ENCODE measurements around the gene MX2. TPM values are rescaled to one million over a fixed set of nuclear protein-coding genes. Genes with fewer than 3 reads are reported as not detected.
"Not testable (repeated sequence)": the region's sequence is repeated elsewhere in the genome, so short reads cannot be mapped to it uniquely, and the experiment has no call there.

MX2 gene
- total and polyA plus RNA-seq, 2 donors, result 32.0 to 33.0 TPM

DNA sequence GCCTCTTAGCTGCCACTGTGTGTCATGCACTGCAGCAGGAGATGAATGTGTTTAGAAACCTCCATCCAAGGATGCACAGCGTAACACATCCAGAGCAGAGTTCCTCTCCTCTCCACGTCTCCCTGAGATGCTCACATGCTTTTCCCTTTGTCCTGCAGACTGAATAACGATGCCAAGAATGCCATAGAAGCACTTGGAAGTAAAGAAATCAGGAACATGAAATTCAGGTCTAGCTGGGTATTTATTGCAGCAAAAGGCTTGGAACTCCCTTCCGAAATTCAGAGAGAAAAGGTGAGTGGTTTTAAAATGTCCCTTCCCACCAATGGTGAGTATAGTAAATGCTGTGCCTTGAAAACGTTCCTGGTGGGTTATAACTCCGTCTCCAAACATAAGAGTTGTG lies 13.4 kb upstream of the MX2 start:
- no peak overlapping the region for H3K4me3 ChIP-seq (ENCODE audit: low read length in 2 of 2)
- H3K27ac ChIP-seq (ENCODE audit: low read depth in 1 of 2, low read length in 1 of 2), result no peak overlapping the region
- WGBS, result 91% methylated on average over 6 of the region's 6 CpGs
- no peak for DNase-seq (ENCODE audit: low read depth in 6 of 9, low spot score in 9 of 9)
- H3K9me3 ChIP-seq (ENCODE audit: control insufficient read depth in 2 of 2, insufficient read depth in 1 of 2, low read length in 1 of 2), result no peaks in the 10 kb centered on the region
- H3K36me3 ChIP-seq (ENCODE audit: control insufficient read depth in 2 of 2, insufficient read depth in 2 of 2, low read length in 1 of 2), result no peaks in the 10 kb centered on the region
- H3K27me3 ChIP-seq (ENCODE audit: control insufficient read depth in 2 of 2, insufficient read depth in 1 of 2, low read length in 1 of 2), result no peaks in the 10 kb centered on the region
- peaks cover 0 to 59% of the 10 kb centered on the region in 2 donors for H3K4me1 ChIP-seq (ENCODE audit: control insufficient read depth in 2 of 2, insufficient read depth in 2 of 2, low read length in 2 of 2)

DNA sequence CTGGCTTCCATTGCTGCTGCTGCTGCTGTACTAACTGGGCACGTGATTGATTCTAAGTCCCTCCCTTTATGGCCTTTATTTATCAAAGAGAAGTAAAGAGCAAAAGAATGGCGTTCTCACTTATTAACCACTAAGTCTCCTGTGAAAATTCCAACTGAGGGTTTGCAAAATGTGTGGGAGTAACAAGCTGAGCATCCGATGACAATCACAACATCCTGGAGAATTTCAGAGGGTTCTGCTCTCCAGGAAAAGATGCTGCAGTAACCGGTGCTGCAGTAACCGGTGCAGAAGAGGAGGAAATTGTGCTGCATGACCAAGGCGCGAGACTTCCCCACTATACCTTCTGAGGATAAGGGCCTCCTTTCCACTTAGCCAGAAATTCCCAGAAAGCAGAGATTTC lies 12.7 kb upstream of the MX2 start:
- H3K4me1 ChIP-seq (ENCODE audit: control insufficient read depth in 2 of 2, insufficient read depth in 2 of 2, low read length in 2 of 2), result peaks cover 0 to 59% of the 10 kb centered on the region in 2 donors
- no peaks in the 10 kb centered on the region for H3K9me3 ChIP-seq (ENCODE audit: control insufficient read depth in 2 of 2, insufficient read depth in 1 of 2, low read length in 1 of 2)
- H3K27ac ChIP-seq (ENCODE audit: low read depth in 1 of 2, low read length in 1 of 2), result no peak overlapping the region
- no peak overlapping the region for H3K4me3 ChIP-seq (ENCODE audit: low read length in 2 of 2)
- 97% methylated on average over 7 of the region's 7 CpGs for WGBS
- H3K27me3 ChIP-seq (ENCODE audit: control insufficient read depth in 2 of 2, insufficient read depth in 1 of 2, low read length in 1 of 2), result no peaks in the 10 kb centered on the region
- no peaks in the 10 kb centered on the region for H3K36me3 ChIP-seq (ENCODE audit: control insufficient read depth in 2 of 2, insufficient read depth in 2 of 2, low read length in 1 of 2)
- DNase-seq (ENCODE audit: low read depth in 6 of 9, low spot score in 9 of 9), result no peak

DNA sequence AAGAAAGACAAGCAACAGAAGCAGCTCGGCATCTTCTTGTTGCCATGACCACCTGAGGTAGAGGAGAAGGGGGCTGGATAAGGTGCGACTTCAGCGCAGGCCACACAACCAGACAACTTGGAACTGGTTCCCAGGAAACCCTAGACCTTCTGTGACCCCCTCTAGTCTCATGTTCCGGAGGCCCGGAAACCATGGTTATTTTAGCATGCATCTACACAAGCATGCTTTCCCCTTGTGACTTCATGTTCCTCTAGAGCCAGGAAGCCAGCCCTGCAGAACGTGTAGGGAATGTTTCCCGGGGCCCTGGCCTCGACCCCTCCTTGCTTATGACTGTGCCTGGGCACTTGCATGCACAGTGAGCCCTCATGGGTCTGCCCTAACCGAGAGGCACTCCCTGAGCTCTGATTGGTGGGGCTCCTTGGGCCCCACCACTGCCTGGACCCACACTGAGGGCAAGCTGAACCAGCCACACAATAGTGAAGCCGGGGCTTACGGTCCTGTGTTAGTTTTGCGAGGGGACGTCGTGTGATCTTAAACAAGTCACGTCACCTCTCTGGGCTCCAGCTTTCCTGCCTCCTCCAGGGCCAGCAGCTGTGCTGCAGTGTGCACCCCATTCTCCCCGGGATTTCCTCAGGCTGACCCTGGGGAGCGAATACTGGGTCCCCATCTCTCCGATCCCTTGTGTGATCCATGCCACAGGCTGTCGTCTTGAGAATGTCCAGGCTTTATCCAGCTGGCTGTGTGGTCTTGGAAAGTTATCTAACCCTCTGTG lies 12.0 kb upstream of the MX2 start:
- Histone ChIP-seq H3K4me1 (ENCODE audit: control insufficient read depth in 2 of 2, insufficient read depth in 2 of 2, low read length in 2 of 2) (peaks cover 0 to 55% of the 10 kb centered on the region in 2 donors), H3K27me3 (ENCODE audit: control insufficient read depth in 2 of 2, insufficient read depth in 1 of 2, low read length in 1 of 2) (no peaks in the 10 kb centered on the region), H3K4me3 (ENCODE audit: low read length in 2 of 2) (no peak overlapping the region), H3K27ac (ENCODE audit: low read depth in 1 of 2, low read length in 1 of 2) (no peak overlapping the region), H3K36me3 (ENCODE audit: control insufficient read depth in 2 of 2, insufficient read depth in 2 of 2, low read length in 1 of 2) (no peaks in the 10 kb centered on the region), H3K9me3 (ENCODE audit: control insufficient read depth in 2 of 2, insufficient read depth in 1 of 2, low read length in 1 of 2) (no peaks in the 10 kb centered on the region)
- WGBS, result 97% methylated on average over 19 of the region's 19 CpGs
- DNase-seq (ENCODE audit: low read depth in 6 of 9, low spot score in 9 of 9), result no peak

GRCh38 chr21:41350436-41351155 lies 11.2 kb upstream of the MX2 start:
- H3K9me3 ChIP-seq (ENCODE audit: control insufficient read depth in 2 of 2, insufficient read depth in 1 of 2, low read length in 1 of 2), result no peaks in the 10 kb centered on the region
- no peaks in the 10 kb centered on the region for H3K36me3 ChIP-seq (ENCODE audit: control insufficient read depth in 2 of 2, insufficient read depth in 2 of 2, low read length in 1 of 2)
- peaks cover 0 to 48% of the 10 kb centered on the region in 2 donors for H3K4me1 ChIP-seq (ENCODE audit: control insufficient read depth in 2 of 2, insufficient read depth in 2 of 2, low read length in 2 of 2)
- H3K4me3 ChIP-seq (ENCODE audit: low read length in 2 of 2), result no peak overlapping the region
- WGBS, result 98% methylated on average over 16 of the region's 16 CpGs
- no peaks in the 10 kb centered on the region for H3K27me3 ChIP-seq (ENCODE audit: control insufficient read depth in 2 of 2, insufficient read depth in 1 of 2, low read length in 1 of 2)
- no peak for DNase-seq (ENCODE audit: low read depth in 6 of 9, low spot score in 9 of 9)
- no peak overlapping the region for H3K27ac ChIP-seq (ENCODE audit: low read depth in 1 of 2, low read length in 1 of 2)

- no peaks in the 10 kb centered on the region for H3K36me3 ChIP-seq (ENCODE audit: control insufficient read depth in 2 of 2, insufficient read depth in 2 of 2, low read length in 1 of 2)
- H3K9me3 ChIP-seq (ENCODE audit: control insufficient read depth in 2 of 2, insufficient read depth in 1 of 2, low read length in 1 of 2), result no peaks in the 10 kb centered on the region
- no peak overlapping the region for H3K4me3 ChIP-seq (ENCODE audit: low read length in 2 of 2)
- DNase-seq (ENCODE audit: low read depth in 6 of 9, low spot score in 9 of 9), result no peak
- H3K27me3 ChIP-seq (ENCODE audit: control insufficient read depth in 2 of 2, insufficient read depth in 1 of 2, low read length in 1 of 2), result no peaks in the 10 kb centered on the region
- H3K4me1 ChIP-seq (ENCODE audit: control insufficient read depth in 2 of 2, insufficient read depth in 2 of 2, low read length in 2 of 2), result peaks cover 11 to 42% of the 10 kb centered on the region in 2 donors
- WGBS, result 96% methylated on average over 8 of the region's 8 CpGs
- no peak overlapping the region for H3K27ac ChIP-seq (ENCODE audit: low read depth in 1 of 2, low read length in 1 of 2)
These were observed 4.3 kb upstream of the MX2 start for GRCh38 chr21:41357546-41357945.

DNA sequence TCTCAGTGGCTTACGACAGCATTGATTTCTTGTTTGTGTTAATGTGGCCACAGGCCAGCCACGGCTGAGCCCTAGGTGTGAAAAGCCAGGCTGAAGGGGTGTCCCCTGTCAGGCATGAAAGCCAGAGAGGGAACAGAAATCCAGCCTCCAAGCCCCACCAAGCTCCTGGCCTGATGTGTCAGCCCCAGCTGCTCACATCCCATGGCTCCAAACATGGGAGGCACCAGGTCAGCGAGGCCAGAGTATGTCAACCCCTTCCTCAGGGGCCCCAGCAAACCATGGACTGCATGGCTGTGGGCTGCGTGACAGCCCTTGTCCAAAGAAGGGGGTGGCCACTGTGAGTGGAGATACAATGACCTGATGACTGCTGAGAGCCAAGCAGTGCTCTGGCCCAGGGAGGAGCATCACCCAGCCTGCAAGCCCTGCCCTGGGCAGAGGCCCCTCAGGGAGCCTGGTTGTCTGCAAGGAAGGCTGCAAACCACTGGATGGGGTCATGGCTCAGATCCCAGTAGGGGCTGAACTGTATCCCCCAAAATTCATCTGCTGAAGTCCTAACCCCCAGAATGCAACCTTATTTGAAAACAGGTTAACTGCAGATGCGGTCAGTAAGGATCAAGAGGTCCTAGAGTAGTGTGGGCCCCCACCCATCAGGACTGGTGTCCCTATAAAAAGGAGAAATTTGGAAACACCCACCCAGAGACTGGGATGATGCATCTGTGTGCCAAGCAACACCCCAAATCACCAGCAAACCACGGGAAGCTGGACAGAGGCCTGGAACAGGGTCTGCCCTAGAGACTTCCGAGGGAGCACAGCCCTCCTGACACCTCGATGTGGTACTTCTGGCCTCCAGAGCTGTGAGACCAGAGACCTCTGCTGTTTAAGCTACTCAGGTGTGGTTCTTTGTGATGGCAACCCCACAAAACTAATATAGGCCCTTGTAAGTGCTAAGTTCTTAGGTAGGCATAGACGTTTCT lies 3.3 kb upstream of the MX2 start:
- H3K27ac ChIP-seq (ENCODE audit: low read depth in 1 of 2, low read length in 1 of 2), result no peak overlapping the region
- peaks cover 20 to 52% of the 10 kb centered on the region in 2 donors for H3K4me1 ChIP-seq (ENCODE audit: control insufficient read depth in 2 of 2, insufficient read depth in 2 of 2, low read length in 2 of 2)
- H3K4me3 ChIP-seq (ENCODE audit: low read length in 2 of 2), result no peak overlapping the region
- no peaks in the 10 kb centered on the region for H3K36me3 ChIP-seq (ENCODE audit: control insufficient read depth in 2 of 2, insufficient read depth in 2 of 2, low read length in 1 of 2)
- DNase-seq (ENCODE audit: low read depth in 6 of 9, low spot score in 9 of 9), result no peak
- H3K27me3 ChIP-seq (ENCODE audit: control insufficient read depth in 2 of 2, insufficient read depth in 1 of 2, low read length in 1 of 2), result no peaks in the 10 kb centered on the region
- 96% methylated on average over 9 of the region's 9 CpGs for WGBS
- H3K9me3 ChIP-seq (ENCODE audit: control insufficient read depth in 2 of 2, insufficient read depth in 1 of 2, low read length in 1 of 2), result peaks cover 0 to 4% of the 10 kb centered on the region in 2 donors

DNA sequence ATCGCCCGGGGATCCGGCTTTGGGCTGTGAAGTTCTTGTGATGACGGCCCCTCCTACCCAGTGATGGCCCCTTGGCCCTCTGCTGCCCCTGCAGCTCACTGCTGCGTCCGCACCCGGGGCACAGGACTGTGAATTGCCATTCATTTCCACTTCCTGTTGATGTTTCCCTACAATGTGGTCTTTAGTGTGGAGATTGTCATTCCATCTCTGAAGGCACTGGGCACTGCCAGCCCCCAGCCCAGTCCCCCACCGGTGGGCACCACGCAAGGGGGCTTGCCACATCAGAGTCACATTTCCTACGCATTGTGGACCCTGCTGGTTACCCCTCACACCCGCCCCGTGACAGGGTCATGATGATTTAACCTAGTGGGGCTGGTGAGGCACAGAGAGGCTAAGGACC lies 2.5 kb upstream of the MX2 start:
- Histone ChIP-seq H3K4me3 (ENCODE audit: low read length in 2 of 2) (no peak overlapping the region), H3K27ac (ENCODE audit: low read depth in 1 of 2, low read length in 1 of 2) (no peak overlapping the region), H3K9me3 (ENCODE audit: control insufficient read depth in 2 of 2, insufficient read depth in 1 of 2, low read length in 1 of 2) (peaks cover 0 to 4% of the 10 kb centered on the region in 2 donors), H3K36me3 (ENCODE audit: control insufficient read depth in 2 of 2, insufficient read depth in 2 of 2, low read length in 1 of 2) (no peaks in the 10 kb centered on the region), H3K27me3 (ENCODE audit: control insufficient read depth in 2 of 2, insufficient read depth in 1 of 2, low read length in 1 of 2) (no peaks in the 10 kb centered on the region), H3K4me1 (ENCODE audit: control insufficient read depth in 2 of 2, insufficient read depth in 2 of 2, low read length in 2 of 2) (peaks cover 28 to 60% of the 10 kb centered on the region in 2 donors)
- no peak for DNase-seq (ENCODE audit: low read depth in 6 of 9, low spot score in 9 of 9)
- WGBS, result 91% methylated on average over 12 of the region's 12 CpGs

DNA sequence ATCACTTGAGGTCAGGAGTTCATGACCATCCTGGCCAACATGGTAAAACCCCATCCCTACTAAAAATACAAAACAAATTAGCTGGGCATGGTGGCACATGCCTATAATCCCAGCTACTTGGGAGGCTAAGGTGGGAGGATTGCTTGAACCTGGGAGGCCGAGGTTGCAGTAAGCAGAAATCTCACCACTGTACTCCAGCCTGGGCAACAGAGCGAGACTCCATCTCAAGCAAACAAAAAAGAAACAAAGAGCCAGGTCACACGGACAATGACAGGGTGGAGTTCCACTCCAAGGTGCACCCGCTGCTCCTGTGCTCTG lies 2.1 kb upstream of the MX2 start:
- DNase-seq (ENCODE audit: low read depth in 6 of 9, low spot score in 9 of 9); H3K36me3 ChIP-seq (ENCODE audit: control insufficient read depth in 2 of 2, insufficient read depth in 2 of 2, low read length in 1 of 2); H3K9me3 ChIP-seq (ENCODE audit: control insufficient read depth in 2 of 2, insufficient read depth in 1 of 2, low read length in 1 of 2); H3K4me3 ChIP-seq (ENCODE audit: low read length in 2 of 2); H3K27me3 ChIP-seq (ENCODE audit: control insufficient read depth in 2 of 2, insufficient read depth in 1 of 2, low read length in 1 of 2); H3K27ac ChIP-seq (ENCODE audit: low read depth in 1 of 2, low read length in 1 of 2): not testable (repeated sequence)
- 84% methylated on average over 4 of the region's 4 CpGs for WGBS
- H3K4me1 ChIP-seq (ENCODE audit: control insufficient read depth in 2 of 2, insufficient read depth in 2 of 2, low read length in 2 of 2), result peaks cover 29 to 64% of the 10 kb centered on the region in 2 donors
